HepG2 (cell line): ENCODE measurements around the gene SLC13A5. TPM values are rescaled to one million over a fixed set of nuclear protein-coding genes. Genes with fewer than 3 reads are reported as not detected.
A peak's percentile ranks its signal among the peaks of the same experiment; 100 is the strongest.

Source experiments
- ARID4A ChIP-seq: sonication (generic); formaldehyde crosslinking; IDR thresholded peaks from 2 replicates; pipeline ENCODE4 v1.5.0; 2020; ENCODE audit warnings: mild to moderate bottlenecking, missing genetic modification reagents, borderline replicate concordance
- ATF1 ChIP-seq: IDR thresholded peaks from 2 replicates; pipeline ENCODE4 v1.6.1; 2016; ENCODE audit warnings: mild to moderate bottlenecking, control low read depth
- ELK4 ChIP-seq: sonication (generic); formaldehyde crosslinking; IDR thresholded peaks from 2 replicates; pipeline ENCODE4 v1.9.0; 2021; ENCODE audit warnings: missing genetic modification reagents, borderline replicate concordance
- FOXA3 ChIP-seq: IDR thresholded peaks from 2 replicates; pipeline ENCODE4 v1.6.1; 2016; ENCODE audit warnings: missing genetic modification reagents, missing compliant biosample characterization
- PHF21A ChIP-seq: sonication (generic); formaldehyde crosslinking; IDR thresholded peaks from 2 replicates; pipeline ENCODE4 v1.5.0; 2020; ENCODE audit warnings: mild to moderate bottlenecking, missing genetic modification reagents
- SOX13 ChIP-seq, 3 experiments: fragments of 450-650 bp in 1 of 3; sonication (generic) in 1 of 3; formaldehyde crosslinking in 1 of 3; IDR thresholded peaks in 2 of 3; conservative IDR thresholded peaks in 1 of 3; 2 replicates each; pipeline versions ENCODE4 v1.5.0 to v1.6.1; 2016 to 2020; ENCODE audit warnings: antibody characterized with exemption in 1 of 3, mild to moderate bottlenecking in 1 of 3, missing compliant biosample characterization in 1 of 3, missing genetic modification reagents in 1 of 3, moderate library complexity in 1 of 3
- SUZ12 ChIP-seq: fragments of 150-350 bp; IDR thresholded peaks from 2 replicates; pipeline ENCODE4 v1.6.1; 2014; ENCODE audit warnings: low read depth, low read length
- TEAD3 ChIP-seq: optimal IDR thresholded peaks from 2 replicates; pipeline ENCODE3; 2016; ENCODE audit warnings: borderline replicate concordance
- ZFP36L1 ChIP-seq: sonication (generic); formaldehyde crosslinking; IDR thresholded peaks from 2 replicates; pipeline ENCODE4 v1.8.0; 2022; ENCODE audit warnings: mild to moderate bottlenecking, missing genetic modification reagents, moderate library complexity
- ZMAT5 ChIP-seq: sonication (generic); formaldehyde crosslinking; IDR thresholded peaks from 2 replicates; pipeline ENCODE4 v1.5.0; 2020; ENCODE audit warnings: mild to moderate bottlenecking, low read depth, missing genetic modification reagents, borderline replicate concordance
- ZNF605 ChIP-seq: sonication (generic); formaldehyde crosslinking; IDR thresholded peaks from 2 replicates; pipeline ENCODE4 v1.8.0; 2022; ENCODE audit warnings: mild to moderate bottlenecking, missing genetic modification reagents
- ZNF609 ChIP-seq: sonication (generic); formaldehyde crosslinking; IDR thresholded peaks from 2 replicates; pipeline ENCODE4 v1.4.0; 2020; ENCODE audit warnings: mild to moderate bottlenecking, missing genetic modification reagents, borderline replicate concordance
- ZNF710 ChIP-seq: sonication (generic); formaldehyde crosslinking; IDR thresholded peaks from 2 replicates; pipeline ENCODE4 v1.5.0; 2020; ENCODE audit warnings: mild to moderate bottlenecking, missing genetic modification reagents, borderline replicate concordance
- polyA plus RNA-seq, 8 experiments: library from polyadenylated mRNA; depleted of rRNA in 3 of 8; stranded (reverse) in 7 of 8; unstranded in 1 of 8; fragments of >200 nt; fragmentation: Illumina TruSeq in 4 of 8; extraction: Trizol in 4 of 8; gene quantifications; 2 replicates each; pipeline versions ENCODE4 v1.2.1 to v1.2.3, GENCODE V29; 2011 to 2016; ENCODE audit warnings: low read depth in 4 of 8, missing spikeins in 1 of 8, mixed read lengths in 1 of 8; ENCODE audit not compliant: insufficient read depth in 1 of 8
- total RNA-seq, 5 experiments: library from RNA; depleted of rRNA; stranded (reverse); fragments of >200 nt; fragmentation: Illumina TruSeq; extraction: Trizol; gene quantifications; 2 replicates each; pipeline ENCODE4 v1.2.3, GENCODE V29; 2016; ENCODE audit warnings: low read depth in 1 of 5

Gene SLC13A5
- total and polyA plus RNA-seq, 2 of the 13 experiments (the other 11 are each of a cell fraction or from before 2014, with no cell fraction given): 42.8 to 310 TPM

- TF ChIP-seq ZNF609 (CRISPR knock-in tag) (peak; percentile 26; the same call in 1 of the 2 replicates), ARID4A (CRISPR knock-in tag) (peak; percentile 21; the same call in 1 of the 2 replicates), SUZ12 (no peak), ELK4 (no peak), SOX13 (IDR thresholded peaks at IDR 0.05) (no peak), SOX13 (CRISPR knock-in tag; conservative IDR thresholded peaks at IDR 0.05 in 1 of 2, IDR thresholded peaks at IDR 0.05 in 1 of 2) (peak in 1 of 2 experiments; percentile 57; a peak in 2 of 4 replicates), ZFP36L1 (CRISPR knock-in tag) (peak; percentile 58; the same call in 1 of the 2 replicates), FOXA3 (CRISPR knock-in tag) (peak; percentile 89), ZMAT5 (CRISPR knock-in tag) (no peak), ZNF710 (CRISPR knock-in tag) (peak; percentile 60; the same call in 1 of the 2 replicates), ZNF605 (CRISPR knock-in tag) (no peak), ATF1 (peak; percentile 31; the same call in 1 of the 2 replicates), PHF21A (CRISPR knock-in tag) (0 out of 2 replicates have a peak, but pooled peaks have one; percentile 35), TEAD3 (CRISPR knock-in tag) (peak; percentile 42)
Measured at GRCh38 chr17:6752068-6752909, 39.1 kb upstream of the SLC13A5 start (continued).
